OCI-LY1 (cell line): Measurements from ENCODE around the gene BCL2.

Source experiments
- H2AFZ ChIP-seq: fragments of 200-600 bp; sonication (generic), shearing (Covaris generic); 2 replicates; pipeline ENCODE4 v1.6.0; 2014; ENCODE audit warnings: antibody characterized with exemption, mild to moderate bottlenecking, low read length
- H3F3A ChIP-seq: fragments of 200-600 bp; sonication (generic), shearing (Covaris generic); 2 replicates; pipeline ENCODE4 v1.6.0; 2014; ENCODE audit warnings: mild to moderate bottlenecking, antibody characterized with exemption, low read length, moderate library complexity; ENCODE audit not compliant: insufficient read depth
- H3K27ac ChIP-seq: fragments of 200-600 bp; sonication (generic); 2 replicates; pipeline ENCODE4 v1.5.1; 2014; ENCODE audit warnings: low read length, mixed run types, mild to moderate bottlenecking, low read depth; ENCODE audit not compliant: poor library complexity, severe bottlenecking
- H3K27me3 ChIP-seq: fragments of 200-600 bp; sonication (generic); 2 replicates; pipeline ENCODE4 v1.6.0; 2014; ENCODE audit warnings: antibody characterized with exemption, mild to moderate bottlenecking, low read length, moderate library complexity; ENCODE audit not compliant: insufficient read depth
- H3K36me3 ChIP-seq: fragments of 200-600 bp; sonication (generic); 2 replicates; pipeline ENCODE4 v1.6.1; 2014; ENCODE audit warnings: mild to moderate bottlenecking, antibody characterized with exemption, low read length, moderate library complexity, mixed read lengths; ENCODE audit not compliant: insufficient read depth
- H3K4me1 ChIP-seq: fragments of 200-600 bp; sonication (generic); 2 replicates; pipeline ENCODE4 v1.5.1; 2014; ENCODE audit warnings: mild to moderate bottlenecking, low read length, moderate library complexity; ENCODE audit not compliant: insufficient read depth, severe bottlenecking
- H3K4me2 ChIP-seq: fragments of 200-600 bp; sonication (generic), shearing (Covaris generic); 2 replicates; pipeline ENCODE4 v1.6.1; 2014; ENCODE audit warnings: low read length
- H3K4me3 ChIP-seq: fragments of 200-600 bp; sonication (generic); 2 replicates; pipeline ENCODE4 v1.5.1; 2014; ENCODE audit warnings: low read length, low read depth, mild to moderate bottlenecking, mixed read lengths; ENCODE audit not compliant: poor library complexity, severe bottlenecking
- H3K79me2 ChIP-seq: fragments of 200-600 bp; shearing (Covaris generic); 2 replicates; pipeline ENCODE4 v1.6.1; 2016; ENCODE audit warnings: mixed run types, low read length, mixed read lengths; ENCODE audit not compliant: insufficient read depth
- H3K9ac ChIP-seq: fragments of 200-600 bp; sonication (generic), shearing (Covaris generic); 2 replicates; pipeline ENCODE4 v1.6.1; 2014; ENCODE audit warnings: mild to moderate bottlenecking, low read length, mixed read lengths
- H3K9me2 ChIP-seq: fragments of 200-600 bp; sonication (generic), shearing (Covaris generic); 2 replicates; pipeline ENCODE4 v1.6.1; 2014; ENCODE audit warnings: low read depth, mild to moderate bottlenecking, low read length, mixed read lengths
- H3K9me3 ChIP-seq: fragments of 200-600 bp; shearing (Covaris generic); 2 replicates; pipeline ENCODE4 v1.6.1; 2014; ENCODE audit warnings: low read length, mixed read lengths
- H4K20me1 ChIP-seq: fragments of 200-600 bp; sonication (generic), shearing (Covaris generic); 2 replicates; pipeline ENCODE4 v1.6.0; 2016; ENCODE audit warnings: mild to moderate bottlenecking, low read length; ENCODE audit not compliant: insufficient read depth
- EZH2 ChIP-seq: fragments of 200-600 bp; sonication (generic), shearing (Covaris generic); IDR thresholded peaks from 2 replicates; pipeline ENCODE4 v1.8.0; 2017; ENCODE audit warnings: borderline replicate concordance, mixed run types, mild to moderate bottlenecking, antibody characterized with exemption, low read length, moderate library complexity, mixed read lengths
- TF ChIP-seq, protein P1 (sequence below): fragments of 200-600 bp; sonication (generic), shearing (Covaris generic); IDR thresholded peaks from 2 replicates; pipeline ENCODE4 v1.5.1; 2017; ENCODE audit warnings: mild to moderate bottlenecking, antibody characterized with exemption, low read length, moderate library complexity, mixed read lengths

BCL2 gene

DNA sequence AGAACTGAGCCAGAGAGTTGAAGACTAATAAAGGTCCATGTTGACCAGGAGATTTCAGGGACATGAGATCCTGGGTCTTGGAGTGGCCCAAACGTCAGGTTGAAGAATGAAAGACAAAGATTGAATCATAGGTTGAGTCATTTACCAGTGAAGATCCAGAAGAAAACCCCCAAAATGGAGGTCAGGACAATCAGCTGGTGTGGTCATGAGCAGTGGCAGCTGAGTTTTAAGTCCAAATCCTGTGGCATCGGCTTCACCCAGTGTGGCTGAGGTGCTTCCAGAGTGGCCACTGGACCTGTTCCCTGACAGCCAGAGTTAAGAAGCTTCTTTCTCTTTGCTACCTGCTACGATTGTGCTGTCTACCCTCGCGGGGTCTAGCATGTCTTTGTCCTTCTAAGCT is 234.0 kb downstream of the BCL2 start:
- H2AFZ ChIP-seq: no peak overlapping the region
- no peaks in the 10 kb centered on the region for H3F3A ChIP-seq
- no peaks in the 10 kb centered on the region for H3K36me3 ChIP-seq
- no peaks in the 10 kb centered on the region for H3K4me1 ChIP-seq
- H3K27me3 ChIP-seq: no peaks in the 10 kb centered on the region
- no peaks in the 10 kb centered on the region for H4K20me1 ChIP-seq
- no peaks in the 10 kb centered on the region for H3K9me3 ChIP-seq
- no peaks in the 10 kb centered on the region for H3K79me2 ChIP-seq
- H3K9me2 ChIP-seq: no peaks in the 10 kb centered on the region
- H3K27ac ChIP-seq: no peak overlapping the region
- TF ChIP-seq, protein P1, sequence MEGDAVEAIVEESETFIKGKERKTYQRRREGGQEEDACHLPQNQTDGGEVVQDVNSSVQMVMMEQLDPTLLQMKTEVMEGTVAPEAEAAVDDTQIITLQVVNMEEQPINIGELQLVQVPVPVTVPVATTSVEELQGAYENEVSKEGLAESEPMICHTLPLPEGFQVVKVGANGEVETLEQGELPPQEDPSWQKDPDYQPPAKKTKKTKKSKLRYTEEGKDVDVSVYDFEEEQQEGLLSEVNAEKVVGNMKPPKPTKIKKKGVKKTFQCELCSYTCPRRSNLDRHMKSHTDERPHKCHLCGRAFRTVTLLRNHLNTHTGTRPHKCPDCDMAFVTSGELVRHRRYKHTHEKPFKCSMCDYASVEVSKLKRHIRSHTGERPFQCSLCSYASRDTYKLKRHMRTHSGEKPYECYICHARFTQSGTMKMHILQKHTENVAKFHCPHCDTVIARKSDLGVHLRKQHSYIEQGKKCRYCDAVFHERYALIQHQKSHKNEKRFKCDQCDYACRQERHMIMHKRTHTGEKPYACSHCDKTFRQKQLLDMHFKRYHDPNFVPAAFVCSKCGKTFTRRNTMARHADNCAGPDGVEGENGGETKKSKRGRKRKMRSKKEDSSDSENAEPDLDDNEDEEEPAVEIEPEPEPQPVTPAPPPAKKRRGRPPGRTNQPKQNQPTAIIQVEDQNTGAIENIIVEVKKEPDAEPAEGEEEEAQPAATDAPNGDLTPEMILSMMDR: no peak
- TF ChIP-seq EZH2: no peak
- H3K9ac ChIP-seq: no peak overlapping the region
- H3K4me2 ChIP-seq: no peak overlapping the region
- no peak overlapping the region for H3K4me3 ChIP-seq

DNA sequence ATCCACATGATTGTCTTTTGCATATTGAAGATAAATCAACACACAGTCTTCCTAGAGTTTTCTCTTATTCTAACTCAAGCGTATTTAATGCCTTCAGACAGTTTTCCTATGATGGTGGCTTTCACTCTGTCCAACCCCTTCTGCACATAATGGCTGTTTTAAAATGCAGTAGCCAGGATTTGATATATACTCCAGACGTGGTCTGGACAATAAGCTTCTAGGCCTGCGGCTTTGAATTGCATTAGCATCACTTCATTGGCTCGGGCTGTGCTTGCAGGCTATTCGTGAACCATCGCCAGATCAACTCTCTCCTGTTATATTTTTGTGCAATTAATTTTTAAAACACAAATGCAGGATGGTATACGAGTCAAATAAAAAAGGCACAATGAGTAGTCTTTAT is 235.3 kb downstream of the BCL2 start:
- no peak overlapping the region for H3K4me3 ChIP-seq
- H3K36me3 ChIP-seq: no peaks in the 10 kb centered on the region
- H4K20me1 ChIP-seq: no peaks in the 10 kb centered on the region
- H3K9me2 ChIP-seq: no peaks in the 10 kb centered on the region
- TF ChIP-seq EZH2: no peak
- TF ChIP-seq, protein P1: no peak
- no peaks in the 10 kb centered on the region for H3K4me1 ChIP-seq
- no peak overlapping the region for H3K9ac ChIP-seq
- no peaks in the 10 kb centered on the region for H3F3A ChIP-seq
- no peaks in the 10 kb centered on the region for H3K9me3 ChIP-seq
- no peak overlapping the region for H3K4me2 ChIP-seq
- no peak overlapping the region for H3K27ac ChIP-seq
- H3K27me3 ChIP-seq: no peaks in the 10 kb centered on the region
- no peak overlapping the region for H2AFZ ChIP-seq
- H3K79me2 ChIP-seq: no peaks in the 10 kb centered on the region

DNA sequence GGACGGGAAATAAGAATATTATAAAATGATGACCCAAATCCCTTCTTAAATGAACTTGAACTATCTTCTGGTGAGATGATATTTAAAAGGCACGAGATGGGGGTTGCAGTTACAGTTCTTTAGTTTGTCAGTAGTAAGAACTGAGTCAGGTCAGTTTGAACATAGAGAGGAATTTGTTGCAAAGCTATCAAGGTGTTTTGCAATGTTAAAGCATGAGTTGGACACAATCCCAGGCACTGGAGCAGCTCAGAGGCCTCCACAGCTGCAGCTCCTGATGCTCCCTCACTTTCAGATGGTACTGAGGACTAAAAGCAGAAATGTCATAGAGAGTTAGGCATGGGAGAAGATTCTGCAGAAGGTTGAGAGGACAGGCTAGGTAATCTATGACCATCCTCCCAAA is 236.0 kb downstream of the BCL2 start:
- Histone ChIP-seq H3K9me3 (no peaks in the 10 kb centered on the region), H2AFZ (no peak overlapping the region), H3K4me3 (no peak overlapping the region), H3K4me1 (no peaks in the 10 kb centered on the region), H4K20me1 (no peaks in the 10 kb centered on the region), H3K9ac (no peak overlapping the region), H3K36me3 (no peaks in the 10 kb centered on the region), H3F3A (no peaks in the 10 kb centered on the region), H3K9me2 (no peaks in the 10 kb centered on the region), H3K27ac (no peak overlapping the region), H3K79me2 (no peaks in the 10 kb centered on the region), H3K27me3 (no peaks in the 10 kb centered on the region), H3K4me2 (no peak overlapping the region)
- no peak for TF ChIP-seq EZH2
- TF ChIP-seq, protein P1: no peak
